ENCODE data around the gene BCAR1. TPM values are rescaled to one million over a fixed set of nuclear protein-coding genes. Genes with fewer than 3 reads are reported as not detected.

The BCAR1 gene
- total RNA-seq, 2 donors from 2014 or later = 51.1 to 181 TPM

DNA sequence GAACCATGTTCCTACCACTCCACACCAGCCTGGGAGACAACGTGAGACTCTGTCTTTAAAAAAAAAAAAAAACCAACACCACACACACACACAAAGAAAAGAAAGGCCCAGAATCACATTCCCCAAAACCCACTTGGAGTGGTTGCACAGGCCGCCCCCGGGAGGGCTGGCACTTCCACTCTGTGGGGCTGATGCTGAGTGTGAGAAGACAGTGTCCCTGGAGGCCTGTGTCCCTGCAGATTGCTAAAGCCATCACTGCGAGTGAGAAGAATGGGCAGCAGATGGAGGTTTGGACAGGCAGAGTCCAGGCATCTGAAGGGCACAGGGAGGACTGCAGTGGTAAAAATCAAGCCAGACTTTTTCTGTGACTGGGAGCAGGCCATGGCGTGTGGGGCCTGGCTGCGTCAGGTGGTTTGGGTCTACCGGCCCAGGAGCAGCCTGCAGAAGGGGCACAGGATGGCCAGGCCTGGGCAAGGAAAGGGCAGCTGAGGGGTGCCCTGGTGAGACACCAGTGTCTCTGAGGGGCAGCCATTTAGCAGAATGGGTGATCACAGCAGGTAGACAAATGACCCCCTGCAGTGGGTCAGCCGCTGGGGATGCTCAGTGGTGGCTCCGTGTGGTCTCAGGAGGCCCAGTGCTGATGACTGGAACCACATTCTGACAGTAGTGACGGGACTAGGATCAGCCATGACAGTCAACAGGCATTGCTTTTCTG lies 57.5 kb downstream of the BCAR1 start:
- H3K27me3 ChIP-seq (replicated peaks; ENCODE audit: insufficient read depth) = no peaks in the 10 kb centered on the region
- no peak overlapping the region for H3K27ac ChIP-seq
- TF ChIP-seq POLR2A (IDR thresholded peaks at IDR 0.05) = no peak
- H3K9me3 ChIP-seq = no peaks in the 10 kb centered on the region
- intact Hi-C loops (cut with DNase I) = loop anchor here (10.0 kb wide), 1 partner anchor 571 kb away; no protein-coding TSS in a partner anchor
- DNase-seq (ENCODE audit: low spot score) = no peak
- no peaks in the 10 kb centered on the region for H3K4me1 ChIP-seq (replicated peaks)
- no peaks in the 10 kb centered on the region for H3K36me3 ChIP-seq
- WGBS = 79% methylated on average over 10 of the region's 10 CpGs
- H3K4me3 ChIP-seq = no peak overlapping the region

DNA sequence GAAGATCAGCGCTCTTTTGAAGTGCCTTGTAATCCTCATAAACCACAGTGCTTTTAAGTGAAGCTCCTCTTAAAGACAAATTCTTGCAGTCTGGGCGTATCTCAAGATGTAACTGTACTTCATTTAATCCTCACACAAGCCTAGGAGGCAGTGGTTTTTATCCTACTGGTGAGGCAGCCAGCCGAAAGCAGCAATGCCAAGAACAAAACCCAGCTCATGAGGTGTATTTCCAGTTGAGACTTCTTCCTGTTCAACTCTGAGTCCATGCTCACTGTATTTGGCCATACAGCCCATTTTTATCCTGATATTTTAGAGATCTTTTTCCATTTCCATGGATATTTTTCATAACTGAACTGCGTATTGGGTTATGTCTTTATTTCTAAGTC lies 58.2 kb downstream of the BCAR1 start:
- H3K4me1 ChIP-seq (replicated peaks) = no peaks in the 10 kb centered on the region
- WGBS = 78% methylated on average over 4 of the region's 4 CpGs
- H3K9me3 ChIP-seq = no peaks in the 10 kb centered on the region
- TF ChIP-seq POLR2AphosphoS5 (IDR thresholded peaks at IDR 0.05) (no peak), POLR2A (IDR thresholded peaks at IDR 0.05) (no peak)
- TF ChIP-seq, protein P1, sequence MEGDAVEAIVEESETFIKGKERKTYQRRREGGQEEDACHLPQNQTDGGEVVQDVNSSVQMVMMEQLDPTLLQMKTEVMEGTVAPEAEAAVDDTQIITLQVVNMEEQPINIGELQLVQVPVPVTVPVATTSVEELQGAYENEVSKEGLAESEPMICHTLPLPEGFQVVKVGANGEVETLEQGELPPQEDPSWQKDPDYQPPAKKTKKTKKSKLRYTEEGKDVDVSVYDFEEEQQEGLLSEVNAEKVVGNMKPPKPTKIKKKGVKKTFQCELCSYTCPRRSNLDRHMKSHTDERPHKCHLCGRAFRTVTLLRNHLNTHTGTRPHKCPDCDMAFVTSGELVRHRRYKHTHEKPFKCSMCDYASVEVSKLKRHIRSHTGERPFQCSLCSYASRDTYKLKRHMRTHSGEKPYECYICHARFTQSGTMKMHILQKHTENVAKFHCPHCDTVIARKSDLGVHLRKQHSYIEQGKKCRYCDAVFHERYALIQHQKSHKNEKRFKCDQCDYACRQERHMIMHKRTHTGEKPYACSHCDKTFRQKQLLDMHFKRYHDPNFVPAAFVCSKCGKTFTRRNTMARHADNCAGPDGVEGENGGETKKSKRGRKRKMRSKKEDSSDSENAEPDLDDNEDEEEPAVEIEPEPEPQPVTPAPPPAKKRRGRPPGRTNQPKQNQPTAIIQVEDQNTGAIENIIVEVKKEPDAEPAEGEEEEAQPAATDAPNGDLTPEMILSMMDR (IDR thresholded peaks at IDR 0.05) = no peak
- no peaks in the 10 kb centered on the region for H3K27me3 ChIP-seq (replicated peaks; ENCODE audit: insufficient read depth)
- no peak overlapping the region for H3K27ac ChIP-seq
- DNase-seq (ENCODE audit: low spot score) = no peak
- intact Hi-C loops (cut with DNase I) = loop anchor here (10.0 kb wide), 1 partner anchor 572 kb away; no protein-coding TSS in a partner anchor
- H3K4me3 ChIP-seq = no peak overlapping the region
- H3K36me3 ChIP-seq = no peaks in the 10 kb centered on the region

DNA sequence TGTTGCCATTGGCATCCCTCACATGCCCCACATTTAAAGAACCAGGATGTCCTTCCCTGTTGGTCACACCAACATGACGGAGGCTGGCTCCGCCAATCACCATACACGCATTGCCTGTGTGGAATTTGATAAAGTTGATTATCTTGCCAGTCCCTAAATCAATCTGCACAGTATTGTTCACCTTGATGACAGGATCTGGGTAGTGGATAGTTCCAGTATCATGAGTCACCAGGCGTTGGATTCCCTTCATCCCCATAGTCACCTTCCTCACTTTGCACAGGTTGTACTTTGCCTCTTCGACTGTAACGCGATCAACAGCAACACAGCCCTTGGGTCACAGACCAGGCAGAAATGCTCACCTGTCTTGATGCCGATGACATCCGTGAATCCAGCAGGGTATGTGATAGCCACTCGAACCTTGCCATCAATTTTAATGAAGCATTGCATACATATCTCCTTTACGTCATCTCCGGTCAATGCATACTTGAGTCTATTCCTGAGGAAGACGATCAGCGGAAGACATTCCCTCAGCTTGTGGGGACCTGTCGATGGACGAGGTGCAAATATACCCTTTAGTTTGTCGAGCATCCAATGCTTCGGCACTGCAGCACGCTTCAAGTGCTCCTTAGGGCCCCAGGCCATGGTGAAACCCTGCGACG lies 58.7 kb downstream of the BCAR1 start:
- TF ChIP-seq POLR2AphosphoS5 (IDR thresholded peaks at IDR 0.05) = no peak
- no peak overlapping the region for H3K4me3 ChIP-seq
- no peak for DNase-seq (ENCODE audit: low spot score)
- no peaks in the 10 kb centered on the region for H3K36me3 ChIP-seq
- no peaks in the 10 kb centered on the region for H3K4me1 ChIP-seq (replicated peaks)
- intact Hi-C loops (cut with DNase I) = loop anchor here (10.0 kb wide), 1 partner anchor 572 kb away; no protein-coding TSS in a partner anchor
- no peaks in the 10 kb centered on the region for H3K27me3 ChIP-seq (replicated peaks; ENCODE audit: insufficient read depth)
- whole genome bisulfite sequencing = 78% methylated on average over 21 of the region's 21 CpGs
- no peaks in the 10 kb centered on the region for H3K9me3 ChIP-seq
- no peak overlapping the region for H3K27ac ChIP-seq

DNA sequence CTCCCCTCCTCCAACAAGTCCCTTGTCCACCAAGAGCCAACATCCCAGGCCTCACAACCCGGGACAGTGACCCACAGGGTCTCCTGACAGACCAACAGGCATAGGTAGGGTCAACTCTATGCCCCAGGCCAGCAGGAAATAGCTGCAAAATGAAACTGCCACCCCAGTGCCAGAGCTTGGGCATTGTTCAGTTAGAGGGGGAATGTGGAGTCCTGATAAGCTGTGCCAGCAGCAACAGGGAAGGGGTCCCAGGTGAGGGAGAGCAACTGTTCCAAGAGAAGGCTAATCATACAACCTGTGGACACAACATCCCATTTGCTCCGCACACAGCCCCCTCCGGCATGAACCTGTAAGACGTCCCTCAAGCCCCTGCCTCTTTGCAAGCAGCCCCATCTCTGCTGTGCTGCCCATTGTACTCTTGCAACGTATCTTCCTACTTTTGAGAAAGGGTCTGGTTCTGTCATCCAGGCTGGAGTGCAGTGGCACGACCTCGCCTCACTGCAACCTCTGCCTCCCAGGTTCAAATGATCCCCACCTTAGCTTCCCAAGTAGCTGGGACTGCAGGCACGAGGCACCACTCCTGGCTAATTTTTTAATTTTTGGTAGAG lies 61.7 kb downstream of the BCAR1 start:
- 82% methylated on average over 8 of the region's 8 CpGs for WGBS
- Histone ChIP-seq H3K27ac (no peak overlapping the region), H3K4me1 (replicated peaks) (no peaks in the 10 kb centered on the region), H3K4me3 (no peak overlapping the region), H3K27me3 (replicated peaks; ENCODE audit: insufficient read depth) (no peaks in the 10 kb centered on the region), H3K36me3 (no peaks in the 10 kb centered on the region), H3K9me3 (no peaks in the 10 kb centered on the region)
- no peak for DNase-seq (ENCODE audit: low spot score)
- TF ChIP-seq POLR2A (IDR thresholded peaks at IDR 0.05) (no peak), POLR2AphosphoS5 (IDR thresholded peaks at IDR 0.05) (no peak)
- TF ChIP-seq, protein P1 (IDR thresholded peaks at IDR 0.05) = no peak
- intact Hi-C loops (cut with DNase I) = loop anchor here (10.0 kb wide), 1 partner anchor 575 kb away; no protein-coding TSS in a partner anchor

DNA sequence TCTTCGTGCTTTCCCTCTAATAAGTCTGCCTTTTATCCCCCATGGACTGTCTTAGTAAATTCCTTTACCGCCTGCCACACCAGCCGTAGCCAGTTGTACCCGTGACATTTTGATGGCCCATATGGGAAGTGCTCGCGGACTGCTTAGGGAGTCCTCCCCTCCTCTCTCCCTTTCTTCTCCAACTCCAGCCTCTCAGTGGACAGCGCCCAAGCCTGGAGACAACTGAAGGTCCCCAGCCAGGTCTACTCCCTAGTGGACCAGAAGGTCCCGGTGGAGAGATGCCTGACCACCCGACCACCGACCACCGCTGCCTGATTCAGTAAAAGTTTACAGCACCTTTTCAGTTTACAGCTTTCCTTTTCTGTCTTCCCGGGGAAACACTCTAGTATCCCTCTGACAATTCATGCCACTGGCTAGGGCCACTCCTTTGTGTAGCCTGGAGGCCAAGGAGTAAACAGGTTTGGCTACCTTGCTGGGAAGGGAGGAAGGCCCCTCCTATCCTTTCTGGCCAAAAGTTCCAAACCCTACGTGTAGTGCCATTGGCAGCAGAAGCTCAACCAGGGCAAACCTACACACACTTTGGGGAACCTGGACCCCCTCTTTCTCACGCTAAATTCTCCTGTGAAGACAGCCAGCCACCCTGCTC lies 62.5 kb downstream of the BCAR1 start:
- Histone ChIP-seq H3K4me3 (no peak overlapping the region), H3K36me3 (no peaks in the 10 kb centered on the region), H3K27ac (no peak overlapping the region), H3K4me1 (replicated peaks) (no peaks in the 10 kb centered on the region), H3K9me3 (no peaks in the 10 kb centered on the region), H3K27me3 (replicated peaks; ENCODE audit: insufficient read depth) (no peaks in the 10 kb centered on the region)
- intact Hi-C loops (cut with DNase I) = no loop called here
- TF ChIP-seq, protein P1 (IDR thresholded peaks at IDR 0.05) = no peak
- no peak for TF ChIP-seq POLR2A (IDR thresholded peaks at IDR 0.05)
- no peak for TF ChIP-seq POLR2AphosphoS5 (IDR thresholded peaks at IDR 0.05)
- DNase-seq (ENCODE audit: low spot score) = no peak
- WGBS = 63% methylated on average over 14 of the region's 14 CpGs

Data from prostate gland (tissue), 2 donors.